ENCODE data around the gene CTNNA2. TPM values are rescaled to one million over a fixed set of nuclear protein-coding genes. Genes with fewer than 3 reads are reported as not detected.

CTNNA2 gene
- total RNA-seq, 5 donors from 2014 or later (not counting 1 experiment from before 2014, with no cell fraction given), result not detected

GRCh38 chr2:80050246-80050645, 537.4 kb downstream of the CTNNA2 start:
- no peaks in the 10 kb centered on the region for H3K9me3 ChIP-seq
- WGBS (ENCODE audit: insufficient coverage), result 12% methylated on average over 3 of the region's 6 CpGs
- no peak overlapping the region for H3K27ac ChIP-seq (ENCODE audit: low read length)
- Mint-ChIP-seq H3K9me3 (peaks cover 4 to 5% (median 5%) of the 10 kb centered on the region in 3 donors), H3K27ac (no peak overlapping the region), H3K4me1 (no peaks in the 10 kb centered on the region), H3K27me3 (no peaks in the 10 kb centered on the region), H3K36me3 (no peaks in the 10 kb centered on the region), H3K4me3 (no peak overlapping the region)
- ChIA-PET POLR2A (no interaction called here), CTCF (no interaction called here)
- no peak overlapping the region for H3K4me3 ChIP-seq (ENCODE audit: control insufficient read depth in 1 of 2, extremely low read depth in 1 of 2, low read length in 1 of 2)
- no peak for ATAC-seq (replicated peaks in 1 of 4)
- DNase-seq, result no peak
- no peaks in the 10 kb centered on the region for H3K27me3 ChIP-seq (replicated peaks in 1 of 2; ENCODE audit: control insufficient read depth in 2 of 2, extremely low read depth in 1 of 2, insufficient read depth in 2 of 2, low read length in 1 of 2)
- H3K4me1 ChIP-seq (ENCODE audit: control insufficient read depth in 1 of 2, extremely low read depth in 1 of 2, insufficient read depth in 2 of 2, low read length in 2 of 2), result no peaks in the 10 kb centered on the region
- no peaks in the 10 kb centered on the region for H3K36me3 ChIP-seq (ENCODE audit: control insufficient read depth in 2 of 2, extremely low read depth in 1 of 2, insufficient read depth in 1 of 2, low read length in 1 of 2)

GRCh38 chr2:80053522-80054345, 540.9 kb downstream of the CTNNA2 start:
- H3K36me3 Mint-ChIP-seq, result no peaks in the 10 kb centered on the region
- Histone ChIP-seq H3K4me3 (ENCODE audit: control insufficient read depth in 1 of 2, extremely low read depth in 1 of 2, low read length in 1 of 2) (no peak overlapping the region), H3K4me1 (ENCODE audit: control insufficient read depth in 1 of 2, extremely low read depth in 1 of 2, insufficient read depth in 2 of 2, low read length in 2 of 2) (no peaks in the 10 kb centered on the region), H3K36me3 (ENCODE audit: control insufficient read depth in 2 of 2, extremely low read depth in 1 of 2, insufficient read depth in 1 of 2, low read length in 1 of 2) (no peaks in the 10 kb centered on the region), H3K27me3 (replicated peaks in 1 of 2; ENCODE audit: control insufficient read depth in 2 of 2, extremely low read depth in 1 of 2, insufficient read depth in 2 of 2, low read length in 1 of 2) (no peaks in the 10 kb centered on the region), H3K27ac (ENCODE audit: low read length) (no peak overlapping the region), H3K9me3 (no peaks in the 10 kb centered on the region)
- ChIA-PET CTCF (no interaction called here), POLR2A (no interaction called here)
- 36% methylated on average over 2 of the region's 8 CpGs for WGBS (ENCODE audit: insufficient coverage)
- no peaks in the 10 kb centered on the region for H3K27me3 Mint-ChIP-seq
- no peak overlapping the region for H3K27ac Mint-ChIP-seq
- H3K4me3 Mint-ChIP-seq, result no peak overlapping the region
- H3K4me1 Mint-ChIP-seq, result no peaks in the 10 kb centered on the region
- DNase-seq, result no peak
- ATAC-seq (replicated peaks in 1 of 4), result no peak
- H3K9me3 Mint-ChIP-seq, result peaks cover under 1 to 5% (median 5%) of the 10 kb centered on the region in 3 donors

- H3K27me3 Mint-ChIP-seq, result no peaks in the 10 kb centered on the region
- H3K27me3 ChIP-seq (replicated peaks in 1 of 2; ENCODE audit: control insufficient read depth in 2 of 2, extremely low read depth in 1 of 2, insufficient read depth in 2 of 2, low read length in 1 of 2), result no peaks in the 10 kb centered on the region
- H3K9me3 Mint-ChIP-seq, result peaks cover 0 to 5% (median 5%) of the 10 kb centered on the region in 3 donors
- no peaks in the 10 kb centered on the region for H3K9me3 ChIP-seq
- no CpG with 5 or more reads among the region's 2 CpGs for WGBS (ENCODE audit: insufficient coverage)
- H3K36me3 ChIP-seq (ENCODE audit: control insufficient read depth in 2 of 2, extremely low read depth in 1 of 2, insufficient read depth in 1 of 2, low read length in 1 of 2), result no peaks in the 10 kb centered on the region
- H3K4me1 ChIP-seq (ENCODE audit: control insufficient read depth in 1 of 2, extremely low read depth in 1 of 2, insufficient read depth in 2 of 2, low read length in 2 of 2), result no peaks in the 10 kb centered on the region
- no peaks in the 10 kb centered on the region for H3K4me1 Mint-ChIP-seq
- no peak overlapping the region for H3K27ac Mint-ChIP-seq
- CTCF ChIA-PET, result no interaction called here
- H3K27ac ChIP-seq (ENCODE audit: low read length), result no peak overlapping the region
- POLR2A ChIA-PET, result no interaction called here
- no peak overlapping the region for H3K4me3 ChIP-seq (ENCODE audit: control insufficient read depth in 1 of 2, extremely low read depth in 1 of 2, low read length in 1 of 2)
- ATAC-seq (replicated peaks in 1 of 4) (no peak), DNase-seq (no peak)
- H3K36me3 Mint-ChIP-seq, result no peaks in the 10 kb centered on the region
- H3K4me3 Mint-ChIP-seq, result no peak overlapping the region
Observed at GRCh38 chr2:80054346-80054675, 541.5 kb downstream of the CTNNA2 start.

- no peaks in the 10 kb centered on the region for H3K27me3 ChIP-seq (replicated peaks in 1 of 2; ENCODE audit: control insufficient read depth in 2 of 2, extremely low read depth in 1 of 2, insufficient read depth in 2 of 2, low read length in 1 of 2)
- no CpG with 5 or more reads among the region's 1 CpG for WGBS (ENCODE audit: insufficient coverage)
- no peaks in the 10 kb centered on the region for H3K4me1 ChIP-seq (ENCODE audit: control insufficient read depth in 1 of 2, extremely low read depth in 1 of 2, insufficient read depth in 2 of 2, low read length in 2 of 2)
- Mint-ChIP-seq H3K4me3 (no peak overlapping the region), H3K27me3 (no peaks in the 10 kb centered on the region), H3K27ac (no peak overlapping the region), H3K36me3 (no peaks in the 10 kb centered on the region), H3K4me1 (no peaks in the 10 kb centered on the region), H3K9me3 (peaks cover 0 to 5% (median 4%) of the 10 kb centered on the region in 3 donors)
- ChIA-PET CTCF (no interaction called here), POLR2A (interaction anchor here (0.6 kb wide), 2 partner anchors 64 to 362 kb away, joined by 3 read pairs; no protein-coding TSS in a partner anchor)
- no peaks in the 10 kb centered on the region for H3K36me3 ChIP-seq (ENCODE audit: control insufficient read depth in 2 of 2, extremely low read depth in 1 of 2, insufficient read depth in 1 of 2, low read length in 1 of 2)
- DNase-seq (no peak), ATAC-seq (replicated peaks in 1 of 4) (no peak)
- H3K4me3 ChIP-seq (ENCODE audit: control insufficient read depth in 1 of 2, extremely low read depth in 1 of 2, low read length in 1 of 2), result no peak overlapping the region
- no peak overlapping the region for H3K27ac ChIP-seq (ENCODE audit: low read length)
- no peaks in the 10 kb centered on the region for H3K9me3 ChIP-seq
Observed at GRCh38 chr2:80057956-80058355, 545.1 kb downstream of the CTNNA2 start.

GRCh38 chr2:80058562-80058961, 545.7 kb downstream of the CTNNA2 start:
- 100% methylated on average over 2 of the region's 4 CpGs for WGBS (ENCODE audit: insufficient coverage)
- H3K27me3 Mint-ChIP-seq, result no peaks in the 10 kb centered on the region

GRCh38 chr2:80059447-80059846, 546.6 kb downstream of the CTNNA2 start:
- Histone ChIP-seq H3K27ac (ENCODE audit: low read length) (no peak overlapping the region), H3K4me3 (ENCODE audit: control insufficient read depth in 1 of 2, extremely low read depth in 1 of 2, low read length in 1 of 2) (no peak overlapping the region), H3K9me3 (no peaks in the 10 kb centered on the region), H3K27me3 (replicated peaks in 1 of 2; ENCODE audit: control insufficient read depth in 2 of 2, extremely low read depth in 1 of 2, insufficient read depth in 2 of 2, low read length in 1 of 2) (no peaks in the 10 kb centered on the region), H3K4me1 (ENCODE audit: control insufficient read depth in 1 of 2, extremely low read depth in 1 of 2, insufficient read depth in 2 of 2, low read length in 2 of 2) (no peaks in the 10 kb centered on the region), H3K36me3 (ENCODE audit: control insufficient read depth in 2 of 2, extremely low read depth in 1 of 2, insufficient read depth in 1 of 2, low read length in 1 of 2) (no peaks in the 10 kb centered on the region)
- POLR2A ChIA-PET, result no interaction called here
- Mint-ChIP-seq H3K9me3 (peaks cover 0 to 8% (median 5%) of the 10 kb centered on the region in 3 donors), H3K4me1 (no peaks in the 10 kb centered on the region), H3K27me3 (no peaks in the 10 kb centered on the region), H3K4me3 (no peak overlapping the region), H3K36me3 (no peaks in the 10 kb centered on the region), H3K27ac (no peak overlapping the region)
- WGBS (ENCODE audit: insufficient coverage), result 77% methylated on average over 3 of the region's 5 CpGs
- ATAC-seq (replicated peaks in 1 of 4) (no peak), DNase-seq (no peak)
- CTCF ChIA-PET, result no interaction called here

More at GRCh38 chr2:80058562-80058961, 545.7 kb downstream of the CTNNA2 start:
- Mint-ChIP-seq H3K4me1 (no peaks in the 10 kb centered on the region), H3K27ac (no peak overlapping the region), H3K4me3 (no peak overlapping the region), H3K36me3 (no peaks in the 10 kb centered on the region), H3K9me3 (peaks cover 0 to 8% (median 5%) of the 10 kb centered on the region in 3 donors)
- no peaks in the 10 kb centered on the region for H3K36me3 ChIP-seq (ENCODE audit: control insufficient read depth in 2 of 2, extremely low read depth in 1 of 2, insufficient read depth in 1 of 2, low read length in 1 of 2)
- no peaks in the 10 kb centered on the region for H3K27me3 ChIP-seq (replicated peaks in 1 of 2; ENCODE audit: control insufficient read depth in 2 of 2, extremely low read depth in 1 of 2, insufficient read depth in 2 of 2, low read length in 1 of 2)
- no peak overlapping the region for H3K27ac ChIP-seq (ENCODE audit: low read length)
- no peak overlapping the region for H3K4me3 ChIP-seq (ENCODE audit: control insufficient read depth in 1 of 2, extremely low read depth in 1 of 2, low read length in 1 of 2)
- ChIA-PET CTCF (no interaction called here), POLR2A (no interaction called here)
- no peaks in the 10 kb centered on the region for H3K4me1 ChIP-seq (ENCODE audit: control insufficient read depth in 1 of 2, extremely low read depth in 1 of 2, insufficient read depth in 2 of 2, low read length in 2 of 2)
- no peaks in the 10 kb centered on the region for H3K9me3 ChIP-seq
- no peak for ATAC-seq (replicated peaks in 1 of 4)
- DNase-seq, result no peak
